Parathyroid adenoma (tissue), 2 donors: ENCODE data around the gene ELOVL4.

ENCODE experiments used
- H2AFZ ChIP-seq: fragments of 300-600 bp; sonication (generic); one replicate; pipeline ENCODE4 v1.7.0; 2017; ENCODE audit warnings: antibody characterized with exemption, mild to moderate bottlenecking
- H3K27ac ChIP-seq: fragments of 300-600 bp; sonication (generic); one replicate; pipeline ENCODE4 v1.7.0; 2017
- H3K27me3 ChIP-seq: fragments of 300-600 bp; sonication (generic); one replicate; pipeline ENCODE4 v1.7.0; 2017; ENCODE audit warnings: low read length; ENCODE audit not compliant: control insufficient read depth, insufficient read depth
- H3K36me3 ChIP-seq: fragments of 300-600 bp; sonication (generic); one replicate; pipeline ENCODE4 v1.7.0; 2017; ENCODE audit warnings: low read length; ENCODE audit not compliant: control insufficient read depth, insufficient read depth
- H3K4me1 ChIP-seq: fragments of 300-600 bp; sonication (generic); one replicate; pipeline ENCODE4 v1.7.0; 2017; ENCODE audit warnings: control low read depth
- H3K4me2 ChIP-seq: fragments of 300-600 bp; sonication (generic); one replicate; pipeline ENCODE4 v1.7.0; 2017; ENCODE audit warnings: low read length
- H3K4me3 ChIP-seq: fragments of 300-600 bp; sonication (generic); one replicate; pipeline ENCODE4 v1.7.0; 2017; ENCODE audit warnings: low read depth, low read length
- H3K79me2 ChIP-seq: fragments of 300-600 bp; sonication (generic); one replicate; pipeline ENCODE4 v1.7.0; 2017; ENCODE audit warnings: control low read depth
- H3K9ac ChIP-seq: fragments of 300-600 bp; sonication (generic); one replicate; pipeline ENCODE4 v1.7.0; 2017; ENCODE audit warnings: mild to moderate bottlenecking
- H3K9me3 ChIP-seq: fragments of 300-600 bp; sonication (generic); one replicate; pipeline ENCODE4 v1.7.0; 2017; ENCODE audit warnings: low read length; ENCODE audit not compliant: control insufficient read depth
- CTCF ChIP-seq: fragments of 300-600 bp; sonication (generic); IDR thresholded peaks from one replicate; pipeline ENCODE4 v1.7.0; 2017; ENCODE audit warnings: antibody characterized with exemption, mild to moderate bottlenecking
- donor health status: primary hyperparathyroidism.

Gene ELOVL4

GRCh38 chr6:79985128-79985527 is 37.8 kb upstream of the ELOVL4 start:
- H3K4me2 ChIP-seq: no peak overlapping the region
- TF ChIP-seq CTCF: no peak
- H3K9me3 ChIP-seq: no peaks in the 10 kb centered on the region
- H3K9ac ChIP-seq: no peak overlapping the region
- H2AFZ ChIP-seq: no peak overlapping the region
- H3K27ac ChIP-seq: no peak overlapping the region
- H3K36me3 ChIP-seq: no peaks in the 10 kb centered on the region
- H3K27me3 ChIP-seq: no peaks in the 10 kb centered on the region
- H3K4me3 ChIP-seq: no peak overlapping the region
- no peaks in the 10 kb centered on the region for H3K79me2 ChIP-seq
- H3K4me1 ChIP-seq: no peaks in the 10 kb centered on the region

- Histone ChIP-seq H3K36me3 (no peaks in the 10 kb centered on the region), H3K4me3 (no peak overlapping the region), H3K4me1 (no peaks in the 10 kb centered on the region), H3K9me3 (no peaks in the 10 kb centered on the region), H3K4me2 (no peak overlapping the region), H3K27me3 (no peaks in the 10 kb centered on the region), H2AFZ (no peak overlapping the region), H3K9ac (no peak overlapping the region), H3K27ac (no peak overlapping the region), H3K79me2 (no peaks in the 10 kb centered on the region)
- peak; percentile 10 for TF ChIP-seq CTCF
These were observed 36.9 kb upstream of the ELOVL4 start for GRCh38 chr6:79984261-79984660.

GRCh38 chr6:79981652-79982051 is 34.3 kb upstream of the ELOVL4 start:
- no peaks in the 10 kb centered on the region for H3K36me3 ChIP-seq
- no peaks in the 10 kb centered on the region for H3K9me3 ChIP-seq
- no peaks in the 10 kb centered on the region for H3K27me3 ChIP-seq
- no peak overlapping the region for H3K4me2 ChIP-seq
- H3K4me1 ChIP-seq: no peaks in the 10 kb centered on the region
- no peak overlapping the region for H2AFZ ChIP-seq
- TF ChIP-seq CTCF: no peak
- H3K27ac ChIP-seq: no peak overlapping the region
- no peaks in the 10 kb centered on the region for H3K79me2 ChIP-seq
- no peak overlapping the region for H3K4me3 ChIP-seq
- no peak overlapping the region for H3K9ac ChIP-seq

GRCh38 chr6:79971193-79971592 is 23.8 kb upstream of the ELOVL4 start:
- H3K4me1 ChIP-seq: no peaks in the 10 kb centered on the region
- no peaks in the 10 kb centered on the region for H3K27me3 ChIP-seq
- H3K27ac ChIP-seq: no peak overlapping the region
- H3K9ac ChIP-seq: no peak overlapping the region
- H3K79me2 ChIP-seq: no peaks in the 10 kb centered on the region
- no peaks in the 10 kb centered on the region for H3K9me3 ChIP-seq
- no peak overlapping the region for H3K4me3 ChIP-seq
- H2AFZ ChIP-seq: no peak overlapping the region
- no peak for TF ChIP-seq CTCF
- no peaks in the 10 kb centered on the region for H3K36me3 ChIP-seq
- H3K4me2 ChIP-seq: no peak overlapping the region

- no peak overlapping the region for H3K4me2 ChIP-seq
- H3K27me3 ChIP-seq: no peaks in the 10 kb centered on the region
- no peaks in the 10 kb centered on the region for H3K9me3 ChIP-seq
- H3K27ac ChIP-seq: no peak overlapping the region
- no peak overlapping the region for H2AFZ ChIP-seq
- no peak overlapping the region for H3K4me3 ChIP-seq
- no peaks in the 10 kb centered on the region for H3K36me3 ChIP-seq
- TF ChIP-seq CTCF: no peak
- H3K9ac ChIP-seq: no peak overlapping the region
- no peaks in the 10 kb centered on the region for H3K4me1 ChIP-seq
- no peaks in the 10 kb centered on the region for H3K79me2 ChIP-seq
These were observed 22.4 kb upstream of the ELOVL4 start for GRCh38 chr6:79969784-79970183.
